DMS79 (cell line): Measurements from ENCODE around the gene OSBPL5.

Experiments used
- DNase-seq: peaks from one replicate; lab custom pipeline; 2025; lab: John Stamatoyannopoulos, UW

The OSBPL5 gene

GRCh38 chr11:3099178-3099577 is 65.9 kb downstream of the OSBPL5 start:
- DNase-seq, result no peak

GRCh38 chr11:3096909-3097530 is 68.1 kb downstream of the OSBPL5 start:
- no peak for DNase-seq

- DNase-seq, result no peak
These were observed 69.3 kb downstream of the OSBPL5 start for GRCh38 chr11:3095712-3096361.

- DNase-seq, result no peak
These were observed 70.8 kb downstream of the OSBPL5 start for GRCh38 chr11:3094223-3094824.

- DNase-seq, result no peak
These were observed 71.6 kb downstream of the OSBPL5 start for GRCh38 chr11:3093281-3094191.

GRCh38 chr11:3092603-3093141 is 72.4 kb downstream of the OSBPL5 start:
- DNase-seq, result no peak

GRCh38 chr11:3091846-3092602 is 73.1 kb downstream of the OSBPL5 start:
- no peak for DNase-seq

- DNase-seq, result no peak
These were observed 73.8 kb downstream of the OSBPL5 start for GRCh38 chr11:3091081-3091845.

- DNase-seq, result no peak
These were observed 74.8 kb downstream of the OSBPL5 start for GRCh38 chr11:3090096-3090901.

GRCh38 chr11:3089236-3090061 is 75.7 kb downstream of the OSBPL5 start:
- no peak for DNase-seq

- DNase-seq, result no peak
These were observed 76.3 kb downstream of the OSBPL5 start for GRCh38 chr11:3088806-3089205.

GRCh38 chr11:3087821-3088800 is 77.0 kb downstream of the OSBPL5 start:
- DNase-seq, result no peak

- no peak for DNase-seq
These were observed 77.7 kb downstream of the OSBPL5 start for GRCh38 chr11:3087373-3087772.

- DNase-seq, result no peak
These were observed 78.4 kb downstream of the OSBPL5 start for GRCh38 chr11:3086671-3087150.

GRCh38 chr11:3086114-3086513 is 79.0 kb downstream of the OSBPL5 start:
- no peak for DNase-seq

GRCh38 chr11:3085052-3085451 is 80.1 kb downstream of the OSBPL5 start:
- DNase-seq, result no peak

- no peak for DNase-seq
These were observed 81.8 kb downstream of the OSBPL5 start for GRCh38 chr11:3083321-3083720.

- DNase-seq, result no peak
These were observed 83.7 kb downstream of the OSBPL5 start for GRCh38 chr11:3081386-3081751.
